ENCODE results near the gene TMEM214. TPM values are rescaled to one million over a fixed set of nuclear protein-coding genes. Genes with fewer than 3 reads are reported as not detected.
A peak's percentile ranks its signal among the peaks of the same experiment; 100 is the strongest.

TMEM214 gene
- total and polyA plus RNA-seq, 4 donors = 30.2 to 106 (median 94.9) TPM

DNA sequence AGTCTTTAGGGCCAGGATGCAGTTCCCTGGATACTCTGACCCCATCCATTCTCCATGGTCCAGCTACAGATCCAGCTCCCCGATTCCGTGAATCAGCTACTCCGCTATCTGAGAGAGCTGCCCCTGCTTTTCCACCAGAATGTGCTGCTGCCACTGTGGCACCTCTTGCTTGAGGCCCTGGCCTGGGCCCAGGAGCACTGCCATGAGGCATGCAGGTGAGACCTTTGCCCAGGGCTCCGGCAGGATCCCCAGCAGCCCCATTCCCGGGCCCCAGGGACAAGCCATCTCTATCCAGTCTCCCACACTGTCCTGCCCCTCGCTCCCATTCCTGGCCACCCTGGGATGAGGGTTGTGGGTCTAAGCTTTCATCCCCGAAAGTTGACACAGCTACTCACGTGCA is 7.5 kb downstream of the TMEM214 start:
- WGBS, 2 donors = 88 to 90% methylated on average over 8 of the region's 8 CpGs
- intact Hi-C loops (cut with DNase I) = loop anchor here in 1 of 2 donors (5.0 kb wide), 1 partner anchor 37 kb away; the partner anchor contains the start of gene EMILIN1
- H3K27ac ChIP-seq (ENCODE audit: low read depth in 1 of 2, low read length in 2 of 2) = no peak overlapping the region
- peaks cover 0 to 16% of the 10 kb centered on the region in 2 donors for H3K36me3 ChIP-seq (ENCODE audit: control insufficient read depth in 1 of 2, insufficient read depth in 2 of 2, low read length in 1 of 2)
- no peak overlapping the region for H3K4me3 ChIP-seq (ENCODE audit: low read length in 2 of 2)
- no peak for DNase-seq
- H3K9me3 ChIP-seq (ENCODE audit: control insufficient read depth, low read length) = no peaks in the 10 kb centered on the region
- ATAC-seq (ENCODE audit: low FRiP score) = no peak
- no peaks in the 10 kb centered on the region for H3K4me1 ChIP-seq (ENCODE audit: control insufficient read depth in 1 of 2, insufficient read depth in 2 of 2, low read length in 2 of 2)
- no peaks in the 10 kb centered on the region for H3K27me3 ChIP-seq (ENCODE audit: control insufficient read depth in 1 of 2, insufficient read depth in 2 of 2, low read length in 1 of 2)

DNA sequence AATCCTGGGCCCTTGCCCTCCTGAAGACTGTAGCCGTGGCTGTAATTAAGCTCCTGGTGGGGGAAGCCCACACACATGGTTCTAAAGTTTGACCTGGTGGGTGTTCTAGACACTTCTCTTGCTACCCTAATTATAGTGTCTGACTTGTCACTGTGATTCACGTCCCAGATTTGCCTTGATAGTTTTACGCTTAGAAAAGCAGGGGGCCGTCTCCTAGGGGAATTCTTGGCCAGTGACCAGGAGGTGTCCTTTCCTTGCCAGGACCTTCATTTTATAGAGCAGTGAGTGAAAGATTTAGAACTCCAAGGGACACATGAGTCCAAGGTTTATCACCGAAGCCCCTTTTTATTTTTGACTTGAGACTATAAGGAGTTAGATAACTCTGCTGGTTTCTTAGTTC is 9.0 kb downstream of the TMEM214 start:
- H3K36me3 ChIP-seq (ENCODE audit: control insufficient read depth in 1 of 2, insufficient read depth in 2 of 2, low read length in 1 of 2) = peaks cover 0 to 13% of the 10 kb centered on the region in 2 donors
- peak; percentile 16 for ATAC-seq (ENCODE audit: low FRiP score)
- WGBS, 2 donors = 8 to 13% methylated on average over 5 of the region's 5 CpGs
- H3K9me3 ChIP-seq (ENCODE audit: control insufficient read depth, low read length) = no peaks in the 10 kb centered on the region
- intact Hi-C loops (cut with DNase I) = loop anchor here in 1 of 2 donors (5.0 kb wide), 1 partner anchor 36 kb away; the partner anchor contains the start of gene EMILIN1
- no peaks in the 10 kb centered on the region for H3K27me3 ChIP-seq (ENCODE audit: control insufficient read depth in 1 of 2, insufficient read depth in 2 of 2, low read length in 1 of 2)
- no peak overlapping the region for H3K27ac ChIP-seq (ENCODE audit: low read depth in 1 of 2, low read length in 2 of 2)
- no peak overlapping the region for H3K4me3 ChIP-seq (ENCODE audit: low read length in 2 of 2)
- no peaks in the 10 kb centered on the region for H3K4me1 ChIP-seq (ENCODE audit: control insufficient read depth in 1 of 2, insufficient read depth in 2 of 2, low read length in 2 of 2)
- no peak for DNase-seq

DNA sequence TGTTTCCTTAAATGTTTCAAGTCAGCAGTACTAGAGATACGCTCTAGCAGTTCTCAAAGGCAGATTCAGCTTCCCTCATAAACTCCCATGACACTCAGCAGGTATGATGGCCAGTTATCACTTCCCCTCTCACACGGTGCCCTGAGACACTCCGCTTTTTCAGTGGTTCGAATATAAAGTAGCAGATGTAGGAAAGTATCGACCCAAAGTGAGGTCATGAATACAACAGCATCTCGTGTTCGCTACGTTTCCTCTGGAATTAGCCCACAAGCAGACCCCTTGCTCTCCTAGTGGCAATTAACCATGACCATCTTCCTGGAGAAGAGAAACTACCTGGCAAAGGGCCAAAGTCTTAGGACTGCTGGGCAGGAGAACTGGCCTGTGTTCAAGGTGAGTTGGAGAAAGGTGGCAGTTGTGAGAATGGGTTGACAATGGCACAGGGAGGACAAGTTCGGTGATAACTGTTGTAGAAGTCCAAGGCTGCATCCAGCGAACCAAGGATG is 9.4 kb downstream of the TMEM214 start:
- no peaks in the 10 kb centered on the region for H3K27me3 ChIP-seq (ENCODE audit: control insufficient read depth in 1 of 2, insufficient read depth in 2 of 2, low read length in 1 of 2)
- H3K4me3 ChIP-seq (ENCODE audit: low read length in 2 of 2) = no peak overlapping the region
- H3K9me3 ChIP-seq (ENCODE audit: control insufficient read depth, low read length) = no peaks in the 10 kb centered on the region
- ATAC-seq (ENCODE audit: low FRiP score) (no peak), DNase-seq (no peak)
- no peak overlapping the region for H3K27ac ChIP-seq (ENCODE audit: low read depth in 1 of 2, low read length in 2 of 2)
- no peaks in the 10 kb centered on the region for H3K4me1 ChIP-seq (ENCODE audit: control insufficient read depth in 1 of 2, insufficient read depth in 2 of 2, low read length in 2 of 2)
- WGBS, 2 donors = 67 to 72% methylated on average over 10 of the region's 10 CpGs
- intact Hi-C loops (cut with DNase I) = loop anchor here in 1 of 2 donors (5.0 kb wide), 1 partner anchor 35 kb away; the partner anchor contains the start of gene EMILIN1
- H3K36me3 ChIP-seq (ENCODE audit: control insufficient read depth in 1 of 2, insufficient read depth in 2 of 2, low read length in 1 of 2) = peaks cover 0 to 12% of the 10 kb centered on the region in 2 donors

DNA sequence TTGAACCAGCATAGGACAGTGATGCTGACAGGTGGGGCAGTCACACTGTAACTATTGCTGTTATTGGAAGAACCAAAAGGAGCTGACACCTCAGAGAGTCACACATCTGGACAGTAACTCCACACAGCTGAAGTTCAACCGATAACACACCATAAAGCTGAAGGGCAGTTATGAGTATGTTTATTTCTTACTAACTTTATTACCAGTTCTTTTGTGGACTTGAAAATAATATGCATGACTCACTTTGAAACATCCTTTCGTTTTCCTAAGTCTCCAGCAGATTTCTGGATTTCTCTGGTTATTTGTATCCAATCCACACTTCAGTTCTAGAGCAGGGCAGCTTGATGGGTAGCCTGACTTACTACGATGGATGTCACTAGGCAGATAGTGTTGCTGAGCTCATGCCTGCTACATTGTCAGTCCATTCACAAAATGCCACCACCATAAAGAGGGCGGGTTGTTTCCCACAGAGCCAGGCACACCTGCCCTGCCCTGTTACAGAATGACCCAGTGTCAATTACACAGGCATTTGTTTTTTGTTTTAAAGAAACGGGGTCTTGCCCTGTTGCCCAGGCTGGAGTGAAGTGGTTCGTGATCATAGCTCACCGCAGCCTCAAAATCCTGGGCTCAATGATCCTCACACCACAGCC is 10.3 kb downstream of the TMEM214 start:
- WGBS, 2 donors = 83 to 85% methylated on average over 7 of the region's 7 CpGs
- no peaks in the 10 kb centered on the region for H3K4me1 ChIP-seq (ENCODE audit: control insufficient read depth in 1 of 2, insufficient read depth in 2 of 2, low read length in 2 of 2)
- DNase-seq (no peak), ATAC-seq (ENCODE audit: low FRiP score) (no peak)
- H3K9me3 ChIP-seq (ENCODE audit: control insufficient read depth, low read length) = no peaks in the 10 kb centered on the region
- H3K36me3 ChIP-seq (ENCODE audit: control insufficient read depth in 1 of 2, insufficient read depth in 2 of 2, low read length in 1 of 2) = peaks cover 0 to 9% of the 10 kb centered on the region in 2 donors
- H3K4me3 ChIP-seq (ENCODE audit: low read length in 2 of 2) = no peak overlapping the region
- no peaks in the 10 kb centered on the region for H3K27me3 ChIP-seq (ENCODE audit: control insufficient read depth in 1 of 2, insufficient read depth in 2 of 2, low read length in 1 of 2)
- intact Hi-C loops (cut with DNase I) = loop anchor here in 1 of 2 donors (5.0 kb wide), 1 partner anchor 34 kb away; the partner anchor contains the start of gene EMILIN1
- H3K27ac ChIP-seq (ENCODE audit: low read depth in 1 of 2, low read length in 2 of 2) = no peak overlapping the region

DNA sequence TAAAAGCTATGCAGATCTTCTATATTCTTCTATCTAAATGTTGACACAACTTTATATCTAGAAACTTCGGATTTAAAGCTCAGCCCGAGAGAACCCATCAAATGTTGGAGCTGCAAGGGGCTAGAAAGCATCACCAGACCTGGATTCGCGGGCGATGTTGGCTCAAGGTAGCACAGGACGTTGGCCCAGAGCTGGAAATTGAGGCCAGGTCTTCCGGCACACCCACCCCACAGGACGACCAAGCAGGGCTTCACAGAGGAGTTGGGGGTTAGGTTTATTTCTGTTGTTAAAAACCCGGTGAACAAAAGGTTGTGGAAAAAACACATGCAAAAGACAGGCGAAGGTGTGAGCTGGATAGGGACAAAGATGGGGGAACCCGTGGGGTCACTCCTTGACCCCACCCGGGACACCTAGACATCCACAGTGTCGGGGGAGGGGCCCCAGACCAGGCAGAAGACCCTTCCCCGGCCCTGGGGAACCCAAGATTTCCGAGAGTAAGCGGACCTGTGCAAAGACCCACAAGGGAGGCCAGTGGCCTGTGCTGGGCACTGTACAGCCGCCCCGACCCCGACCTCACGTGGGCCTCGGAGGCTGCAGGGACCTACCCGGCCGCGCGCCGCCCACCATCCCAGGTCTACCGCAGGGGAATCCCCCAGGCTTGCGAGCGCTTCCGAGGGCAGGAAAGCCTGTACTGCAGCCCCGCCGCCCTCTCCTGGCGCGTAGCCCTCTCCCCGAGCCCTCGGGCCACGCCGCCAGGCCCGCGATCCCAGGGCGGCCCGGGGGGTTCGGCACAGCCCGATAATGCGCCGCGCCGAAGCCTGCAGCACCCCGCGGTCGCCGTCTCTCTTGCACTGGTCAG is 16.9 kb downstream of the TMEM214 start:
- 6 to 7% methylated on average over 36 to 52 of the region's 52 CpGs for WGBS, 2 donors
- Histone ChIP-seq H3K27me3 (ENCODE audit: control insufficient read depth in 1 of 2, insufficient read depth in 2 of 2, low read length in 1 of 2) (no peaks in the 10 kb centered on the region), H3K4me1 (ENCODE audit: control insufficient read depth in 1 of 2, insufficient read depth in 2 of 2, low read length in 2 of 2) (no peaks in the 10 kb centered on the region), H3K36me3 (ENCODE audit: control insufficient read depth in 1 of 2, insufficient read depth in 2 of 2, low read length in 1 of 2) (no peaks in the 10 kb centered on the region), H3K9me3 (ENCODE audit: control insufficient read depth, low read length) (no peaks in the 10 kb centered on the region), H3K4me3 (ENCODE audit: low read length in 2 of 2) (peak overlapping the region; percentile 58 to 62), H3K27ac (ENCODE audit: low read depth in 1 of 2, low read length in 2 of 2) (peak overlapping the region in 1 of 2 donors; percentile 49)
- intact Hi-C loops (cut with DNase I) = loop anchor here (2.0 to 5.0 kb wide), 2 partner anchors 29 to 38 kb away; partner anchors contain the start of genes EMILIN1 (in 1 of the 2) and KHK (in 1 of the 2)
- DNase-seq (peak; percentile 73 to 86), ATAC-seq (ENCODE audit: low FRiP score) (peak; percentile 30)

DNA sequence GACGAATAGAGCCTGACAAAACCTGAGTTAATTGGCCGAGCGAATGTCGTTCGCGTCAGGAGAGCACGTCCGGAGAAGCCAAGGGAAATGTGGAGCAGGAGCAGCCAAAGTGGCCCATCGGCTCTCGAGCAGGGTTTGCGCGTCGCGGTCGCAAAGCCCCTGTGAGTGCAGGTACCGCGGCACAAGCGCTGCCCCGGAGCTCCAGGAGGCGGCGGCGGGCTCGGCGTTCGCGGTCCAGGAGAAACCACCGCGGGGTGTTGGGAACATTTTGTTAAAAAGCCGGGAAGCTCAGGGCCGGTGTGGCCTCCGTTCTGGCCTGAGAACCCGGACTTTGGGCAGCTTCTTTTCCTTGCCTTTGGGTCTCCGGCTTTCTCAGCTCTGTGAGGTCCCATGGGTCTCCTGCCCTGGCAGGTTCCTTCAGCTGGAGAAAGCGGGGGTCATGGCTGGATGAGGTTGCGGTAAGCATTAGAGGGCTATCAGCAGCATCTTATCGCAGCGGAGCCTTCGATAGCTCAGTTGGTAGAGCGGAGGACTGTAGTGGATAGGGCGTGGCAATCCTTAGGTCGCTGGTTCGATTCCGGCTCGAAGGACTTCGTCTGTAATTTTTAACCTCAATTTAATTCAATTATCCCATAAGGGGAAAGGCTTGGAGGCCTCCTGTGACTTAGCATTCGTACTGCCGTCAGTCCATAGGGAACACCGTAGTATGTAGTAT is 17.7 kb downstream of the TMEM214 start:
- peak; percentile 94 for ATAC-seq (ENCODE audit: low FRiP score)
- DNase-seq = peak; percentile 87 to 95
- Histone ChIP-seq H3K27me3 (ENCODE audit: control insufficient read depth in 1 of 2, insufficient read depth in 2 of 2, low read length in 1 of 2) (no peaks in the 10 kb centered on the region), H3K4me1 (ENCODE audit: control insufficient read depth in 1 of 2, insufficient read depth in 2 of 2, low read length in 2 of 2) (no peaks in the 10 kb centered on the region), H3K4me3 (ENCODE audit: low read length in 2 of 2) (peak overlapping the region; percentile 58 to 62), H3K36me3 (ENCODE audit: control insufficient read depth in 1 of 2, insufficient read depth in 2 of 2, low read length in 1 of 2) (no peaks in the 10 kb centered on the region), H3K27ac (ENCODE audit: low read depth in 1 of 2, low read length in 2 of 2) (peak overlapping the region in 1 of 2 donors; percentile 49), H3K9me3 (ENCODE audit: control insufficient read depth, low read length) (no peaks in the 10 kb centered on the region)
- intact Hi-C loops (cut with DNase I) = loop anchor here (2.0 to 5.0 kb wide), 2 partner anchors 28 to 37 kb away; partner anchors contain the start of genes EMILIN1 (in 1 of the 2) and KHK (in 1 of the 2)
- WGBS, 2 donors = 0 to 1% methylated on average over 48 of the region's 48 CpGs

DNA sequence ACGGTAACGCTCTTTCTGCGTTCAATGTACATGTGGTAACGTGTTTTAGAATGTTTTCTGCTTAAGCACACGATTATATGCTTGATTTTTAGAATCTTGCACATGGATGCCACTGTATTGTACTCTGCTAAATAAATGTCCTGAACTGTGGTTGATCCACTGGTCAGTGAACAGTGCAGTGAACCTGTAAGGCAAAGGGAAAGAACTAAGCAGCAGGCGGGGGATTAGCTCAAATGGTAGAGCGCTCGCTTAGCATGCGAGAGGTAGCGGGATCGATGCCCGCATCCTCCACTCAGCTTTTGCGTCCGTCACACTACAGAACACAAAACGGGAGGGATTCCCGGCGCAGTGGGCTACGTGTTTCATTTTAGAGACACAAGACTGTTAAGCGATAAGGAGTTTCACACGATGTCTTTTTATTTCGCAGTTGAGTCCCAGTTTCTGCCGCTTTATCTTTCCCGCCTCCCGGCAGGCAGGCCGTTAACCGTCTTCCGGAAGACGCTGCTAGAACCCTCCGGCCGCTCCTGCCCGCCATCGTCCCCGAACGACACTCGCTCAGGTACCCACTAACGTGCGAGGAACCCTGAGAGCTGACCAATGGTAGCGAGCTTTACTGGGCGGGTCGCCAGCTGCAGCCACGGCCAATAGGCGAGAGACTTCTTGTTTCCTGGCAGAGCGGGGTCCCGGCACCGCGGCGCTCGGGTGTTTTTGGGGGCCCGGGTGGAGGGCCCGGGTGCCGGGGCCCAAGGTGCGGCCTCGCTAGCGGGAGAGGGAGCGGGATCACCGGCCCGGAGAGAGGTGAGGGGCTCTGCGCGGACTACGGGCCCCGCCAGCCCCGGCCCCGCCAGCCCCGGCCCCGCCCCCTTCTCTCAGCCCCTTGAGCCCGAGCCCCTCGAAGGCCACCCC is 18.5 kb downstream of the TMEM214 start, which contains the start of gene AGBL5:
Gene AGBL5 (plus strand): TSS at position 673 of the 906 bp plus-strand sequence. CDS start 1,291 bp downstream, outside the sequence.
- WGBS, 2 donors = 0 to 1% methylated on average over 52 to 67 of the region's 67 CpGs

More for the DNA sequence above, 18.5 kb downstream of the TMEM214 start, which contains the start of gene AGBL5:
- Histone ChIP-seq H3K36me3 (ENCODE audit: control insufficient read depth in 1 of 2, insufficient read depth in 2 of 2, low read length in 1 of 2) (no peaks in the 10 kb centered on the region), H3K4me3 (ENCODE audit: low read length in 2 of 2) (peak within 1 kb of the TSS; percentile 58 to 72), H3K9me3 (ENCODE audit: control insufficient read depth, low read length) (no peaks in the 10 kb centered on the region), H3K27ac (ENCODE audit: low read depth in 1 of 2, low read length in 2 of 2) (peak within 1 kb of the TSS in 1 of 2 donors; percentile 43), H3K4me1 (ENCODE audit: control insufficient read depth in 1 of 2, insufficient read depth in 2 of 2, low read length in 2 of 2) (no peaks in the 10 kb centered on the region), H3K27me3 (ENCODE audit: control insufficient read depth in 1 of 2, insufficient read depth in 2 of 2, low read length in 1 of 2) (no peaks in the 10 kb centered on the region)
- ATAC-seq (ENCODE audit: low FRiP score) (peak; percentile 91), DNase-seq (peak; percentile 96 to 98)
- intact Hi-C loops (cut with DNase I) = loop anchor here (2.0 to 5.0 kb wide), 2 partner anchors 28 to 36 kb away; partner anchors contain the start of genes EMILIN1 (in 1 of the 2) and KHK (in 1 of the 2)

Measured in aorta (tissue), 5 donors.